Measurements from ENCODE around the gene ECEL1.
"Not testable (repeated sequence)": the region's sequence is repeated elsewhere in the genome, so short reads cannot be mapped to it uniquely, and the experiment has no call there.

ECEL1 gene, protein sequence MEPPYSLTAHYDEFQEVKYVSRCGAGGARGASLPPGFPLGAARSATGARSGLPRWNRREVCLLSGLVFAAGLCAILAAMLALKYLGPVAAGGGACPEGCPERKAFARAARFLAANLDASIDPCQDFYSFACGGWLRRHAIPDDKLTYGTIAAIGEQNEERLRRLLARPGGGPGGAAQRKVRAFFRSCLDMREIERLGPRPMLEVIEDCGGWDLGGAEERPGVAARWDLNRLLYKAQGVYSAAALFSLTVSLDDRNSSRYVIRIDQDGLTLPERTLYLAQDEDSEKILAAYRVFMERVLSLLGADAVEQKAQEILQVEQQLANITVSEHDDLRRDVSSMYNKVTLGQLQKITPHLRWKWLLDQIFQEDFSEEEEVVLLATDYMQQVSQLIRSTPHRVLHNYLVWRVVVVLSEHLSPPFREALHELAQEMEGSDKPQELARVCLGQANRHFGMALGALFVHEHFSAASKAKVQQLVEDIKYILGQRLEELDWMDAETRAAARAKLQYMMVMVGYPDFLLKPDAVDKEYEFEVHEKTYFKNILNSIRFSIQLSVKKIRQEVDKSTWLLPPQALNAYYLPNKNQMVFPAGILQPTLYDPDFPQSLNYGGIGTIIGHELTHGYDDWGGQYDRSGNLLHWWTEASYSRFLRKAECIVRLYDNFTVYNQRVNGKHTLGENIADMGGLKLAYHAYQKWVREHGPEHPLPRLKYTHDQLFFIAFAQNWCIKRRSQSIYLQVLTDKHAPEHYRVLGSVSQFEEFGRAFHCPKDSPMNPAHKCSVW

DNA sequence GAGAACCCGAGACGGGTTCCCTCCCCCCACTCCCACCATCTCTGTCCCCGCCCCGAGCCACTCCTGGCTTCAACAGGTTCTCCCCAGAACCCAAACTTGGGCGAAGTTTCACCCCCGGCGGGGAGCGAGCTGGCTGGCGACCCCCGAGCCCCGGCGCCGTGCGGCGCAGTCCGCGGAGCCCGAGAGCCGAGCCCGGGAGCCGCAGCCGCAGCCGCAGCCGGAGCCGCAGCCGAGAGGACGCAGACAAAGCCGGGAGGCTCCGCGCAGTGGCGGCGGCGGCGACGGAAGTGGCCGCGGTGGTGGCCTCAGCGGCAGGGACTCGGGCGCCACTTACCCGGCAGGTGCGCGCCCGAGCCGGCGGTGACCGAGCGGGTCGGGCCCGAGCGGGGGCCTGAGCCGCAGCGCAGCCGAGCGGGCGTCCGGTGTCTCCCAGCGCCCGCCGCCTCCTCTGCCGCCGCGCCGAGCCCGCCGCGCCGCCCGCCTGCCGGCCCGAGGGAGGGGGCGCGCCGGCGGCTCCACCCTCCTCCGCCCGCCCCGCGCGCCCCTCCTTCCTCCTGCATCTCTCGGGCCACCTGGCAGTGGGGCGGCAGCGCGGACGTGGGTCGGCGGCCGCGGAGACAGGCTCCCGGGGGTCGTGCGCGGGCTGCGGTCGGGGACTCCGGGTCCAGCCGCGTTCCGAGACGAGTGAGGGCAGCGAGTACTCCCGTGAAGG lies at the start of gene ECEL1:
Gene ECEL1 (minus strand): TSS at position 450 of the 712 bp plus-strand sequence. CDS start 1,181 bp downstream, outside the sequence.
- DNase-seq (ENCODE audit: low read depth): no peak

- no peak for DNase-seq (ENCODE audit: low read depth)
Measured at GRCh38 chr2:232537079-232537478, 49.4 kb upstream of the ECEL1 start.

GRCh38 chr2:232535761-232536530 lies 48.3 kb upstream of the ECEL1 start:
- DNase-seq (ENCODE audit: low read depth): no peak

- no peak for DNase-seq (ENCODE audit: low read depth)
Measured at GRCh38 chr2:232534940-232535651, 47.5 kb upstream of the ECEL1 start.

- DNase-seq (ENCODE audit: low read depth): no peak
Measured at GRCh38 chr2:232533944-232534710, 46.5 kb upstream of the ECEL1 start.

- DNase-seq (ENCODE audit: low read depth): not testable (repeated sequence)
Measured at GRCh38 chr2:232532821-232533220, 45.2 kb upstream of the ECEL1 start.

DNA sequence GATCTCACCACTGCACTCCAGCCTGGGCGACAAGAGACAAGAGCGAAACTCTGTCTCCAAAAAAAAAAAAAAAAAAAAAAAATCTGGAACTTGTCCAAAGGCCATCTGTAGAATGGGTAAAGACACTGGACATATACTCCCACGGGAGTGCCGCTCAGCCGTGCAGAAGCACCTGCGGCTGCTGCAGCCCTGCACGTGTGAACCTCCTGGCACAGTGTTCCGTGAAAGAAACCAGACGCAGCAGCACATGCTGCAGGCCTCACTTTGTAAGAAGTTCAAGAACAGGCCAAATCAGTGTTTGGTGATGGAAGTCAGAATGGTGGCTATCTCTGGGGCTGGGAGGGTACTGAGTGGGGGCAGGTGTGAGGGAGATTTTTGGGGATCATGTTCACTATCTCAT lies 44.8 kb upstream of the ECEL1 start:
- DNase-seq (ENCODE audit: low read depth): no peak

DNA sequence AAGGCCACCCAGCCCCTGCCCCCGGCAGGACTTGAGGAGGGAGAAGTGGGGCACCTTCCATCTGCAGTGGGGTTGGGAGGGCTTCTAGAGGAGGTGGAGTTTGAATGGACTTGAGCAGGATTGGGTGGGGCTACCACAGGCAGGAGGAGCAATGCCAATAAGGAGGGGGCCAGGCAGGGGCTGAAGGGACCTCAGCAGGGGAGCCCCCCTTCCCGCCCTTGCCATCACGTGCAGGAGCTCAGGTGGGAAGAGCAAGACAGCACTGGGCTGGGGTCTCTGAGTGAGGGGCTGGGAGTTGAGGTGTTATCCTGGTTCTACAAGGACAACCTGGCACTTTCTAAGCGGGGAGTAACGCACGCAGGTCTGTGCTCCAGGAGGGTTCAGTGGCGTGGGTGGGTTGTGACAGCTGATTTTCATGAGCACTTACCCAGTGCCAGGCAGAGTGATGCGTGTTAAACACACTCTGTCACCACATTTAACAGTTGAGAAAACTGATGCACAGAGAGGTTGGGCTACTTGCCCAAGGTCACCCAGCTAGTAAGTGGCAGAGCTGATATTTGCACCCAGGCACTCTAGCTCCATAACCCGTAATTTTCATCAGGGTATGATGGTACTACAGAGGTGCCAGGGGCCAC lies 43.1 kb upstream of the ECEL1 start:
- no peak for DNase-seq (ENCODE audit: low read depth)

DNA sequence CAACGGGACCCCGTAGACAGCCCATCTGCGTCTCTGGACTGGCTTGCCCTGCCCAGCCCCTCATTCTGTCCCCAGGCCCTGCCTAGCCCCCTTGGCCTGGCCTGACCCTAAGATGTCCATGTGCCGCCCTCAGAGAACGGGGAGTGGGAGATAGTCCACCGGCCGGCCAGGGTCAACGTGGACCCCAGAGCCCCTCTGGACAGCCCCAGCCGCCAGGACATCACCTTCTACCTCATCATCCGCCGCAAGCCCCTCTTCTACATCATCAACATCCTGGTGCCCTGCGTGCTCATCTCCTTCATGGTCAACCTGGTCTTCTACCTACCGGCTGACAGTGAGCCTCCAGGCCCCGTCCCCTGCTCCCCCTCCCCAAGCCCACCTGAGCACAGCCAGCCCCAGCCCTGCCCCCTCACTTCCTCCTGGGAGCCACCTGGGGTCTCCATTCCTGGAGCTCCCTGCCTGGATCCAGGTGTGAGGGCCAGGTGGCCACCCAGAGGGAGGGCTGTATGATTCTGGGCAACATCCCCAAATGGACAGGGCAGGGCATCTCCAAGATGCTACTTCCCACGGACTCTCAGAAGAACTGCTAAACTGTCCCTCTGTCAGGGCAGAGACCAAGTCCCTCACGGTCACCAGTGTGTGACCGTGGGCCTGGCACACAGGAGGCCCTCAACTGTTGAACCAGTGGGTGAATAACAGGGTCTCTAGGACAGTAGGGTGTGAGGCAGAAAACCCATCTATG lies 42.3 kb upstream of the ECEL1 start:
- DNase-seq (ENCODE audit: low read depth): no peak

- DNase-seq (ENCODE audit: low read depth): no peak
Measured at GRCh38 chr2:232528746-232529460, 41.3 kb upstream of the ECEL1 start.

DNA sequence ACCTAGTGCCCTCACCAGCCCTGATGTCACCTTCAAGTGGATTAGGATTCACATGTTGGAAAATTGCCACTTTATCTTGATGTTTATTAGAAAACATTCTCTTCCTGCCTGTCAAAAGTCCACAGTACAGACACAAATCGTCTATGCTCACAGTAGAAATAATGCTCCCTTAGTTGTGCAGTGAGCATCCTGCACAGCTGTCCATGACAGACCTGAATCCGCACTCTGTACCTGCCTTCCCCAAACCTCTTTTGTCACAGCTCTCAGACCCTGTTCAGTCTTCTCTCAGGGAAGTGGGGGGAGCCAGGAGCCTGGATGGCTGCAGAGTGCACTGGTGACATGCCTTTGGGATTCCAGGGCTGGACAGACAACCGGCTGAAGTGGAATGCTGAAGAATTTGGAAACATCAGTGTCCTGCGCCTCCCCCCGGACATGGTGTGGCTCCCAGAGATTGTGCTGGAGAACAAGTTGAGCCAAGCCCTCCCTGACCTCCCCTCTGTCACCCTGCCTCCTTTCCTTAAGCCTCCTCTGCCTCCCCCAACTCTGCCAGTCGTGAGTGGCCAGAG lies 40.4 kb upstream of the ECEL1 start:
- no peak for DNase-seq (ENCODE audit: low read depth)

DNA sequence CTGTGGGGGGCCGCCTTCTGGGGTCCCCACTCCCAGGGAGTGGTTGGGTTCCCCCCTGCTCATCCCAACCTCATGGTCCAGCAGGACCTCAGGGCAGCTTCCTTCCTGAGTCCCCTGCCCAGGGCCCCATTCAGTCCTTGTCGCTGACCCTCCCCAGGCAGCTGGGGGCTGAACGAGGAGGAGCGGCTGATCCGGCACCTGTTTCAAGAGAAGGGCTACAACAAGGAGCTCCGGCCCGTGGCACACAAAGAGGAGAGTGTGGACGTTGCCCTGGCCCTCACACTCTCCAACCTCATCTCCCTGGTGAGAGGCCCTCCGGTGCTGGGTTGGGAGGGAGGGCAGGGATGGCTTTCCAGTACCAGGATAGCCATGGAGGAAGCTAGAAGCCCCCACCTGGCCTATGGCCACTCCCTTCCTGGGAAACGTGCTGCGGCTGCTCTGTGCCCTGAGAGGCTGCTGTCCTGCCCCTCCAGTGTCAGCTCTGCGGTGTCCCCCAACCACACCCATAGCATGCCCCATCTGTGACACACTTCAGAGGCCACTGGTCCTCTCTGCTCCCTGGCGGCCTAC lies 38.8 kb upstream of the ECEL1 start:
- no peak for DNase-seq (ENCODE audit: low read depth)

- DNase-seq (ENCODE audit: low read depth): no peak
Measured at GRCh38 chr2:232525791-232526371, 38.2 kb upstream of the ECEL1 start, which contains the start of gene CHRND. CHRND (plus strand) TSS chr2:232526160; CDS start chr2:232526216, 56 bp downstream.

GRCh38 chr2:232525199-232525598 lies 37.6 kb upstream of the ECEL1 start:
- DNase-seq (ENCODE audit: low read depth): no peak

DNA sequence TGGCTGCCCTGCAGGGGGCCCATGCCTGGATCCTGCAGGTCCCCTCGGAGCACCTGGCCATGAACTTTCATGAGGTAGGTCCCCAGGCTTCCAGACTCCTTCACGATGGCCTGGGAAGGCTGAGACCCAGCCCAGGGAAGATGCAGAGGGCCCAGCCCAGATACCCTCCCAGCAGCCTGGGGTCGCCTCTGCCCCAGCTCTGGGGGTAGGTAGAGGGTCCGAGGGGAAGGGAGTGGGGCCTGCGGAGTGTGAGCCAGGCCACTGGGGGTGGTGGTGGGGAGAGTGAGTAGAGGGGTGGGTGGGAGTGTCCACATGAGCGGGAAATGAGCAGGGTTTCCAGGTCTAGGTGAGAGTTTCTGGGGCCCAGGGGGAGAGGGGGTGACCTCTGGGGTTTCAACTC lies 37.1 kb upstream of the ECEL1 start:
- DNase-seq (ENCODE audit: low read depth): no peak

- DNase-seq (ENCODE audit: low read depth): no peak
Measured at GRCh38 chr2:232523682-232524597, 36.3 kb upstream of the ECEL1 start.

DNA sequence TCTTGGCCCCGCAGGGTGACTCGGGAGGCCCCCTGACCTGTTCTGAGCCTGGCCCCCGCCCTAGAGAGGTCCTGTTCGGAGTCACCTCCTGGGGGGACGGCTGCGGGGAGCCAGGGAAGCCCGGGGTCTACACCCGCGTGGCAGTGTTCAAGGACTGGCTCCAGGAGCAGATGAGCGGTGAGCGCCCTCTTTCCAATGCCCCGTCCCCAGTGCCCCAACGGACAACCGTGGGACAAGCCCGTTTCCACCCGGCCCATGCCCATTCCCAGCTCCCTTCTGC lies 35.7 kb upstream of the ECEL1 start:
- DNase-seq (ENCODE audit: low read depth): no peak
